ENCODE data around the gene SH2D3C.

DNA sequence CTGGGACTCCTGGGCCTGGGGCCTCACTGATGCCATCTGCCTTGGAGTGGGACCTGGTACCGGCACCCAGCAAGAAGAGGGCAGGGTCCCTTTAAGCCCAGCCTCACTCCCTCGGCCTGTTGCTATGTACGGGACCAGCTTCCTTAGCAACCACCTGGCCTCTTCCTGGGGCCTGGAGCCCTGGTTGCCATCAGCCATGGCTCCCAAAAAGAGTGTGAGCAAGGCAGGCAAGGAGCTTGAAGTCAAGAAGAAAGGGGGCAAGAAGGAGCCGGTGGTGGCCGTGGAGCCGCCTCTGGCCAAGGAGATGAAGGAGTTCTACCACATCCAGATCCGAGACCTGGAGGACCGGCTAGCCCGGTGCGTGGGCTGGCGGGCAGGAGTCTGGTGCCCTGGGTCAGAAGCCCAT, 71.6 kb downstream of the SH2D3C start, which contains the start of gene CFAP157:
- TF ChIP-seq, protein P1, sequence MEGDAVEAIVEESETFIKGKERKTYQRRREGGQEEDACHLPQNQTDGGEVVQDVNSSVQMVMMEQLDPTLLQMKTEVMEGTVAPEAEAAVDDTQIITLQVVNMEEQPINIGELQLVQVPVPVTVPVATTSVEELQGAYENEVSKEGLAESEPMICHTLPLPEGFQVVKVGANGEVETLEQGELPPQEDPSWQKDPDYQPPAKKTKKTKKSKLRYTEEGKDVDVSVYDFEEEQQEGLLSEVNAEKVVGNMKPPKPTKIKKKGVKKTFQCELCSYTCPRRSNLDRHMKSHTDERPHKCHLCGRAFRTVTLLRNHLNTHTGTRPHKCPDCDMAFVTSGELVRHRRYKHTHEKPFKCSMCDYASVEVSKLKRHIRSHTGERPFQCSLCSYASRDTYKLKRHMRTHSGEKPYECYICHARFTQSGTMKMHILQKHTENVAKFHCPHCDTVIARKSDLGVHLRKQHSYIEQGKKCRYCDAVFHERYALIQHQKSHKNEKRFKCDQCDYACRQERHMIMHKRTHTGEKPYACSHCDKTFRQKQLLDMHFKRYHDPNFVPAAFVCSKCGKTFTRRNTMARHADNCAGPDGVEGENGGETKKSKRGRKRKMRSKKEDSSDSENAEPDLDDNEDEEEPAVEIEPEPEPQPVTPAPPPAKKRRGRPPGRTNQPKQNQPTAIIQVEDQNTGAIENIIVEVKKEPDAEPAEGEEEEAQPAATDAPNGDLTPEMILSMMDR (IDR thresholded peaks at IDR 0.05 in 4 of 5, conservative IDR thresholded peaks at IDR 0.05 in 1 of 5) = no peak
- no peak for TF ChIP-seq POLR2A (IDR thresholded peaks at IDR 0.05)

All from gastrocnemius medialis (tissue), 4 donors.